NB4 (cell line): ENCODE measurements around the gene PAFAH2.
"Not testable (repeated sequence)": the region's sequence is repeated elsewhere in the genome, so short reads cannot be mapped to it uniquely, and the experiment has no call there.

Experiments
- CTCF ChIP-seq: IDR thresholded peaks from one replicate; pipeline ENCODE4 v1.5.1; 2012; ENCODE audit warnings: low read depth, low read length
- MAX ChIP-seq: IDR thresholded peaks from 2 replicates; pipeline ENCODE4 v1.6.1; 2011; ENCODE audit warnings: low read depth, low read length
- MYC ChIP-seq: IDR thresholded peaks from 2 replicates; pipeline ENCODE4 v1.6.1; 2011; ENCODE audit warnings: low read depth, low read length
- POLR2A ChIP-seq: IDR thresholded peaks from 2 replicates; pipeline ENCODE4 v1.6.1; 2011; ENCODE audit warnings: mild to moderate bottlenecking; ENCODE audit not compliant: insufficient read length; ENCODE audit errors: extremely low read depth

- not testable (repeated sequence) for TF ChIP-seq CTCF, MAX, POLR2A, MYC
Observed at GRCh38 chr1:25986773-25987172, 11.1 kb downstream of the PAFAH2 start.
